GM15510 (cell line): Measurements from ENCODE around the gene CT45A8.
"Not testable (repeated sequence)": the region's sequence is repeated elsewhere in the genome, so short reads cannot be mapped to it uniquely, and the experiment has no call there.

Experiments
- POLR2A ChIP-seq: IDR thresholded peaks from 3 replicates; pipeline ENCODE4 v1.6.1; 2011; ENCODE audit warnings: borderline replicate concordance; ENCODE audit not compliant: insufficient read length; ENCODE audit errors: extremely low read depth

Gene CT45A8

DNA sequence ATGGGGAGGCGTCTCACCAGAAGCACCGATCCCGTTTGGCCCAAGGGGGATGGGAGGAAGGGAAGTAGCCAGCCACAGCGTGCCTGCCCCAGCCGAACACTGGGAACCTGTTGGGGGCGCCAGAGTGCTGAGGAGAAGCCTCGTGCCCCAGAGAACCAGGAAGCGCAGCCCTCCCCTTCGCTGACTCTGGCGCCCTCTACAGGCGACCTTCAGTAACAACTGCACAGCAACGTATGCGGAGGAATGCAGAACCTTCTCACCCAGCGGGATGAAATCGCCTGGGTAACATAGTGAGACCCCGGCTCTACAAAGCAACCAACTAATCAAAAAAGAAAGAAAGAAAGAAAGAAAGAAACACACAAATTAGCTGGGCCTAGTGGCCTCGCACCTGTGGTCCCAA, at the start of gene CT45A8:
CT45A8 (minus strand) TSS at position 101 of the 400 bp plus-strand sequence. CDS start 3,755 bp downstream, outside the sequence.
- not testable (repeated sequence) for TF ChIP-seq POLR2A

DNA sequence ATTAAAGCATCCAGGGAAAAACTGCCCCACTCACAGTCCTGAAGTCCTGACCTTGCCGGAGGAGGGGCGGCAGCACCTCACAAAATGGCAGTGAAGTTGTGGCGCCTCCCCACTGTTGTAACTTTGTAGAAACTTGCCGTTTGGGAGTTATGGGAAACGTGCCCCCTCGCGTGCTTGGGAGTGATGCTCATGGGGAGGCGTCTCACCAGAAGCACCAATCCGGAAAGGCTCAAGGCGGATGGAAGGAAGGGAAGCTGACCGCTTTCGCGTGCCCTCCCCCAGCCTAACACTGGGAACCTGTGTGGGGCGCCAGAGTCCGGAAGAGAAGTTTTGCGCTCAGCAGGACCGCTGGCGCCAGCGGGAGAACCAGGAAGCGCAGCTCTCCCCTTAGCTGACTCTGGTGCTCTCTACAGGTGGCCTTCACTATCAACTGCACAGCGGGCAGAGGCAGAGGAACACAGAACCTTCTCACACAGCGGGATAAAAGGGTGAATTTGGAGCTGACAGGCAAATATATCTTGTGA, 39.0 kb upstream of the CT45A8 start, which contains the start of the genes CT45A10 and SAGE1:
CT45A10 (minus strand) TSS at position 151 of the 524 bp plus-strand sequence. CDS start 8,100 bp downstream, outside the sequence.
SAGE1 (plus strand) TSS at position 423 of the 524 bp plus-strand sequence. CDS start 2,527 bp downstream, outside the sequence.
- TF ChIP-seq POLR2A = no peak

DNA sequence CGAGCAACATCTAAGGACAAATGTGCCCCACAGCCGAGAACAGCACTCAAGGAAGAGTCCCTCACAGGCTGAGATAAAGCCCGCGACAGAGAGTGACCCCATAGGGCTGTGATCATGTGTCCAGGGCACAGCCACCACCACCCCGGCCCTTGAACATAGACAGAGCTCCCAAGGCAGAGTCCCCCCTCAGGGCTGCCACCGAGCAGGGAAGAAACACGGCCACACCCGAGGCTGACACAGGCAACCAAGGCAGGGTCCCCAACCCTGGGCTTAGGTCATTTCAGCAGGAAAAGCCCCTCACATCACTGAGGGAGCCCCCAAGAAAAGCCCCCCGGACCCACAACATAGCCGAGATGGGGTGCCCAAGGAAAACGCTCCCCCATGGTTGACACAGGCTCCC, 38.4 kb upstream of the CT45A8 start:
- no peak for TF ChIP-seq POLR2A

- no peak for TF ChIP-seq POLR2A
Observed at GRCh38 chrX:135890087-135890585, 35.8 kb upstream of the CT45A8 start.

DNA sequence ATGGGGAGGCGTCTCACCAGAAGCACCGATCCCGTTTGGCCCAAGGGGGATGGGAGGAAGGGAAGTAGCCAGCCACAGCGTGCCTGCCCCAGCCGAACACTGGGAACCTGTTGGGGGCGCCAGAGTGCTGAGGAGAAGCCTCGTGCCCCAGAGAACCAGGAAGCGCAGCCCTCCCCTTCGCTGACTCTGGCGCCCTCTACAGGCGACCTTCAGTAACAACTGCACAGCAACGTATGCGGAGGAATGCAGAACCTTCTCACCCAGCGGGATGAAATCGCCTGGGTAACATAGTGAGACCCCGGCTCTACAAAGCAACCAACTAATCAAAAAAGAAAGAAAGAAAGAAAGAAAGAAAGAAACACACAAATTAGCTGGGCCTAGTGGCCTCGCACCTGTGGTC, 17.4 kb upstream of the CT45A8 start, which contains the start of gene CT45A9:
CT45A9 (minus strand) TSS at position 101 of the 400 bp plus-strand sequence. CDS start 3,751 bp downstream, outside the sequence.
- TF ChIP-seq POLR2A = not testable (repeated sequence)

DNA sequence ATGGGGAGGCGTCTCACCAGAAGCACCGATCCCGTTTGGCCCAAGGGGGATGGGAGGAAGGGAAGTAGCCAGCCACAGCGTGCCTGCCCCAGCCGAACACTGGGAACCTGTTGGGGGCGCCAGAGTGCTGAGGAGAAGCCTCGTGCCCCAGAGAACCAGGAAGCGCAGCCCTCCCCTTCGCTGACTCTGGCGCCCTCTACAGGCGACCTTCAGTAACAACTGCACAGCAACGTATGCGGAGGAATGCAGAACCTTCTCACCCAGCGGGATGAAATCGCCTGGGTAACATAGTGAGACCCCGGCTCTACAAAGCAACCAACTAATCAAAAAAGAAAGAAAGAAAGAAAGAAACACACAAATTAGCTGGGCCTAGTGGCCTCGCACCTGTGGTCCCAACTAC, 17.2 kb downstream of the CT45A8 start, which contains the start of gene CT45A7:
CT45A7 (minus strand) TSS at position 101 of the 400 bp plus-strand sequence. CDS start 3,747 bp downstream, outside the sequence.
- TF ChIP-seq POLR2A = not testable (repeated sequence)

DNA sequence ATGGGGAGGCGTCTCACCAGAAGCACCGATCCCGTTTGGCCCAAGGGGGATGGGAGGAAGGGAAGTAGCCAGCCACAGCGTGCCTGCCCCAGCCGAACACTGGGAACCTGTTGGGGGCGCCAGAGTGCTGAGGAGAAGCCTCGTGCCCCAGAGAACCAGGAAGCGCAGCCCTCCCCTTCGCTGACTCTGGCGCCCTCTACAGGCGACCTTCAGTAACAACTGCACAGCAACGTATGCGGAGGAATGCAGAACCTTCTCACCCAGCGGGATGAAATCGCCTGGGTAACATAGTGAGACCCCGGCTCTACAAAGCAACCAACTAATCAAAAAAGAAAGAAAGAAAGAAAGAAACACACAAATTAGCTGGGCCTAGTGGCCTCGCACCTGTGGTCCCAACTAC, 34.4 kb downstream of the CT45A8 start, which contains the start of gene CT45A2:
CT45A2 (minus strand) TSS at position 101 of the 400 bp plus-strand sequence. CDS start 3,747 bp downstream, outside the sequence.
- TF ChIP-seq POLR2A = not testable (repeated sequence)

GRCh38 chrX:135802687-135803086, 51.7 kb downstream of the CT45A8 start, which contains the start of gene CT45A6:
Gene CT45A6, minus strand, starts transcription at chrX:135802787. Its CDS starts 3,794 bp downstream, at chrX:135798993.
- not testable (repeated sequence) for TF ChIP-seq POLR2A
